GM04503 (cell line): ENCODE measurements around the gene NLRP10.
A peak's percentile ranks its signal among the peaks of the same experiment; 100 is the strongest.
"Not testable (repeated sequence)": the region's sequence is repeated elsewhere in the genome, so short reads cannot be mapped to it uniquely, and the experiment has no call there.

Experiments used
- DNase-seq: peaks from one replicate; pipeline ENCODE4 v3.0.0-alpha.2; 2012; ENCODE audit warnings: low read depth

NLRP10 gene, protein sequence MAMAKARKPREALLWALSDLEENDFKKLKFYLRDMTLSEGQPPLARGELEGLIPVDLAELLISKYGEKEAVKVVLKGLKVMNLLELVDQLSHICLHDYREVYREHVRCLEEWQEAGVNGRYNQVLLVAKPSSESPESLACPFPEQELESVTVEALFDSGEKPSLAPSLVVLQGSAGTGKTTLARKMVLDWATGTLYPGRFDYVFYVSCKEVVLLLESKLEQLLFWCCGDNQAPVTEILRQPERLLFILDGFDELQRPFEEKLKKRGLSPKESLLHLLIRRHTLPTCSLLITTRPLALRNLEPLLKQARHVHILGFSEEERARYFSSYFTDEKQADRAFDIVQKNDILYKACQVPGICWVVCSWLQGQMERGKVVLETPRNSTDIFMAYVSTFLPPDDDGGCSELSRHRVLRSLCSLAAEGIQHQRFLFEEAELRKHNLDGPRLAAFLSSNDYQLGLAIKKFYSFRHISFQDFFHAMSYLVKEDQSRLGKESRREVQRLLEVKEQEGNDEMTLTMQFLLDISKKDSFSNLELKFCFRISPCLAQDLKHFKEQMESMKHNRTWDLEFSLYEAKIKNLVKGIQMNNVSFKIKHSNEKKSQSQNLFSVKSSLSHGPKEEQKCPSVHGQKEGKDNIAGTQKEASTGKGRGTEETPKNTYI

GRCh38 chr11:7965386-7965785 is at the start of gene NLRP10:
NLRP10 (minus strand) TSS chr11:7965447; CDS start chr11:7963495, 1,952 bp downstream.
- DNase-seq, result peak; percentile 85

DNA sequence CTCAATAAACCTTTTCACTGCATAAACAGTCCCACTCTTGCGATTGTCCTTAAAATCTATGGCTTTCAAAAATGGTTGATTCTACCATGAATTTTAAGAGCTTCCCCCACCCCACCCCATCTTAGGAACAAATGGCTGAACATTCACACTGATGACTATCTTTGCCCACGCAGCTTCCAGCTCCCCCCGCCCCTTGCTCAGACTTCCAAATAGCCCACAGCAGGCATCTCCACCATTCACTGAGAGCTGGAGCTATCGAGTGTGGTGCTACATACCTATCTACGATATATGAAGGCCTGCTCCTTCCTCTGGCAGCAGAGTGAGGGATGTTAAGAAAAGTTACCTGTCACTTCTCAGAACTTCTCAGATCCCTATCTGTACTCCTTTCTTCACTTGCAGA is 48.6 kb upstream of the NLRP10 start:
- DNase-seq, result no peak

GRCh38 chr11:8011981-8012444 is 46.8 kb upstream of the NLRP10 start:
- peak; percentile 97 for DNase-seq

- DNase-seq, result no peak
These were observed 46.1 kb upstream of the NLRP10 start for GRCh38 chr11:8011371-8011770.

- no peak for DNase-seq
These were observed 44.6 kb upstream of the NLRP10 start for GRCh38 chr11:8009856-8010255.

- DNase-seq, result no peak
These were observed 43.0 kb upstream of the NLRP10 start for GRCh38 chr11:8008212-8008611.

DNA sequence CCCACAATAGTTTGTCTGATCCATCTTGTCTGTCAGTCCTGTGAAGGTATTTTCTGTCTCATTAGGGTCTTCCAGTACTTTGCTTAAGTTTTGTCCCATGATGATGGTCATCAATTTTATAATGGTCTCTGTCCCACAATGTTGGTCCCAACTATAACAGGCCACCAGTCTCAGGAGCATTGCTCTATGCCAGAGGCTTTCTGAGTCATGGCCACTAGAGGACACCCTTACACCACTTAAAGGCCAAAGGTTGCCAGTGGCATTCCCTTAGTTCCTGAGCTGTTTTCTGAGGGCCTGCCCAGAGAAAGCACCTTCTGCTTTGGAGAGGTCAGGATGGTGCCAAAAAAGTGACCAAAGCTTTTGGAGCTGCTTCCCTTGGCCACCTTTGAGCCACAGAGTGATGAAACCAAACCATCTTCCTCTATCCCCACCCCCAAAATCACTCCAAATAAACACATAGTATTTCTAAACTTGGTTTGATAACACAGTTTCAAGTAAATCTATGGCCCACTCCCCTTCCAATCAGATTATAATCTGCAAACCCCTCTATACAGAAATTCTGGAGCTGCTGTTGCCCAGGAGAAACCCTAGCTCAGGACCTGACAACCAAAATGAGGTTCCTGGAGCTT is 41.2 kb upstream of the NLRP10 start:
- DNase-seq, result no peak

GRCh38 chr11:8005556-8005955 is 40.3 kb upstream of the NLRP10 start:
- DNase-seq, result no peak

- no peak for DNase-seq
These were observed 38.8 kb upstream of the NLRP10 start for GRCh38 chr11:8004008-8004407.

DNA sequence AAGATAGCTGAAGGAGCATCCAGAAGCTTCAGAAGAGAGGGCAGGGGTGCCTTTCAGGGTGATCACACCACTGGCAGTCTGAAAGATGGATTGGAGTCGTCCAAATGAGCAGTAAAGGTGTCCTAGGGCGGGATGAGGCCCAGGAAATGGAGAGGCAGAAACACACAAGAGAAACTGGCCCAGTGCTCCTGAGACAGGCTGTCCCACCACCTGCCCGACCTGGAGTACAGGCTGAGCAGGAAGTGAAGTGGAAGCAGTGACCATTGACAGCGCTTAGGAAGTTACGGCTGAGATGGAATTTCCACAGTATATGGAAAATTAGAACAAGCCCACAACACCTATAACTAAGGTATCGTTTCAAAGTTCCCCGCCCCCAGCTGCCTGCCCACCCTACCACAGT is 37.9 kb upstream of the NLRP10 start:
- no peak for DNase-seq

GRCh38 chr11:8002676-8003075 is 37.4 kb upstream of the NLRP10 start:
- DNase-seq, result no peak

DNA sequence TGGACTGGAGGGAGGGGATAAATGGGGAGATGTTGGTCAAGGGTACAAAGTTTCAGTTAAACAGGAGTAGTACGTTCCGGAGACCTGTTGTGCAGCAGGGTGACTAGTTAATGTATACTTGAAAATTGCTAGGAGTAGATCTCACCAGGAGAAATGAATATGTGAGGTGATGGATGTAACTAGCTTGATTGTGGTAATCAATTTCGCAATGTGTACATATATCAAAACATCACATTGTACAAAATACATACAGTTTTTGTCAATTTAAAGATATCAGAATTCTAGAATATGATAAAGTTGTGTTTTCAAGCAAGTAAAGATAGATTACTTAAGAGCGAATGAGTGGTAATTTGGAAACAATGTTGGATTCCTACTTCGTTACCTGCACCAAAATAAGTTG is 35.1 kb upstream of the NLRP10 start:
- no peak for DNase-seq

DNA sequence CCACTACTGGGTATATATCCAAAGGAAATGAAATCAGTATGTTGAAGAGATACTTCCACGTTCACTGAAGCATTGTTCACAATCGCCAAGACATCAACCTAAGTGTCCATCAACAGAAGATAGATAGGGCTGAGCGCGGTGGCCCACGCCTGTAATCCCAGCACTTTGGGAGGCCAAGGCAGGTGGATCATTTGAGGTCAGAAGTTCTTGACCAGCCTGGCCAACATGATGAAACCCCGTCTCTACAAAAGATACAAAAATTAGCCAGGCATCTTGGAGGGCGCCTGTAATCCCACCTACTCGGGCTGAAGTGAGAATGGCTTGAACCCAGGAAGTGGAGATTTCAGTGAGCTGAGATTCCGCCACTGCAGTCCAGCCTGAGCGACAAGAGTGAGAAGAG is 34.5 kb upstream of the NLRP10 start:
- no peak for DNase-seq

- DNase-seq, result no peak
These were observed 29.5 kb upstream of the NLRP10 start for GRCh38 chr11:7994581-7995278.

DNA sequence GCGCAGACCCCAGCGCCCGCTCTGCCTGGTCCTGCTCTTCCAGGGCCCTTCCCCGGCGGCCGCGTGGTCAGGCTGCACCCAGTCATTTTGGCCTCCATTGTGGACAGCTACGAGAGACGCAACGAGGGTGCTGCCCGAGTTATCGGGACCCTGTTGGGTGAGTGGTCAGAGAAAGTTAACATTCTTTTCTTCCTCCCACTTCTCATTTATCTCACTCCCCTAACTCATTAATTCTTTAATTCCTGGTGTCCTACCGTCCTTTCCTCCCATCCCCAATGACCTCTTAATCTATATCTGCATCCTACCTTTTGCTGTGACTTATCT is 22.3 kb upstream of the NLRP10 start:
- DNase-seq, result not testable (repeated sequence)

DNA sequence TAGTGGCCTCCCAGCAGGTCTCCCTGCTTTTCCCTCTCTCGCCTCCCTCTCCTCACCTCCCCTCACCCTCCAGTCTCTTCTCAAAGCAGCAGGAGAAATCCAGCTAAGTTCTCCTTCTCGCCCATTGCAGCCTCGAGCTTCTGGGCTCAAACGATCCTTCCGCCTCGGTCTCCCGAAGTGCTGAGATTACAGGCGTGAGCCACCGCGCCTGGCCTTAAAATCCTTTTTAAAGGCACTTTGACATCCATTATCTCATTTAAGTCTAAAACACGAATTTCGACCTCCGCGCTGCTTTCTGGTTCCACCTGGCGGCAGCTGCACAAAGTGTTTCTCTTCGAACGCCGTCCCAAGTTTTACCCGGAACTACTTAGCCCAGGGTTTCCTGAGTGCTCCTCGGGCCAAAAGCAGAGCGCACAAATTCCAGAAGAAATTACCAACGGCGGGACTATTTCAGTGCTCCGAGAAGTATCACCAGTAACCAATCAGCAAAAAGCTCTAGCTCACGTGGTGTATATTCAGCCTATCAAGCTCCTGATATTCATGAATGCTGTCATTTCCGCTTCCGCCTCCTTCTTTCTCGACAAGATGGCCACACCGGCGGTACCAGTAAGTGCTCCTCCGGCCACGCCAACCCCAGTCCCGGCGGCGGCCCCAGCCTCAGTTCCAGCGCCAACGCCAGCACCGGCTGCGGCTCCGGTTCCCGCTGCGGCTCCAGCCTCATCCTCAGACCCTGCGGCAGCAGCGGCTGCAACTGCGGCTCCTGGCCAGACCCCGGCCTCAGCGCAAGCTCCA is 21.7 kb upstream of the NLRP10 start, which contains the start of gene EIF3F:
Gene EIF3F, plus strand, starts transcription at position 570 of the 792 bp plus-strand sequence. Its CDS starts 16 bp downstream, at position 586.
- DNase-seq, result peak; percentile 98

GRCh38 chr11:7983832-7984590 is 18.8 kb upstream of the NLRP10 start:
- no peak for DNase-seq

DNA sequence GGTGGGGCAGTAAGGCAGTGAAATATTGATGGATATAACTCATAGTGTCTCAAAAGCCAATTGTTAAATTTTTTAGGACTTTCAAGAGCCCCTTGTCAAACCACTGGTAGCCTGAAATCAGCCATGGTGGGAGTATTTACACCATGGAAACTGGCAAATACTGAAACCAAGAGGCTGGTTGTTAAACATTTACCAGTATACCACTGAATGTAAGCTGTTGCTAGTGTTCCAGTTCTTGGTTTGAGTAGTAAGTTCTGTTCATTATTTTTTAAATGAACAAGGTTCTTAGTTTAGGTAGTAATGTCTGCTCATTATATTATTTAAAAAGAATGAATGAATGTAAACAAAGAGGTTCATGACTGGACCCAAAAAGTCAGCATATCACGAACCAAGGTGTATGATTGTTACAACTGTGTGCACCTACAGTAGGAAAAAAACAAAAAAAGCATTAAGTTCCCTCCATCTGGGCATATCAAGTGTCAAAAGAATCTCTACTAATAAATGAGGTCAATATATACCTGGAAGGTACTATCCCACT is 17.4 kb upstream of the NLRP10 start:
- DNase-seq, result no peak

- no peak for DNase-seq
These were observed 16.4 kb upstream of the NLRP10 start for GRCh38 chr11:7981619-7982157.

- DNase-seq, result peak; percentile 85
These were observed 12.1 kb upstream of the NLRP10 start for GRCh38 chr11:7977232-7977917.
